Measurements from ENCODE around the gene CNTLN. TPM values are rescaled to one million over a fixed set of nuclear protein-coding genes. Genes with fewer than 3 reads are reported as not detected.

The CNTLN gene
- total and polyA plus RNA-seq, 4 donors, result 2.1 to 30.3 (median 4.0) TPM

- ATAC-seq (ENCODE audit: insufficient read depth, low FRiP score) (no peak), DNase-seq (peak; percentile 15 to 47 (median 34))
- no peak overlapping the region for H3K4me3 ChIP-seq
- WGBS, 2 donors, result 93 to 95% methylated on average over 10 of the region's 10 CpGs
- H3K36me3 ChIP-seq (ENCODE audit: control insufficient read depth in 4 of 4, insufficient read depth in 4 of 4, low read length in 4 of 4), result no peaks in the 10 kb centered on the region
- no peaks in the 10 kb centered on the region for H3K9me3 ChIP-seq (ENCODE audit: control insufficient read depth in 4 of 4, insufficient read depth in 3 of 4, low read length in 3 of 4)
- peaks cover 0 to 22% (median 0%) of the 10 kb centered on the region in 5 donors for H3K4me1 ChIP-seq (ENCODE audit: control insufficient read depth in 5 of 5, insufficient read depth in 5 of 5, low read length in 5 of 5)
- no peak for TF ChIP-seq CTCF (IDR thresholded peaks at IDR 0.05; ENCODE audit: control extremely low read depth, extremely low read depth)
- H3K27me3 ChIP-seq (ENCODE audit: control insufficient read depth in 3 of 3, insufficient read depth in 3 of 3, low read length in 2 of 3), result no peaks in the 10 kb centered on the region
- H3K9ac ChIP-seq (ENCODE audit: insufficient read depth in 1 of 2, low read length in 2 of 2), result no peak overlapping the region
- no peak overlapping the region for H3K27ac ChIP-seq (ENCODE audit: low read depth in 1 of 2, low read length in 1 of 2)
Observed at GRCh38 chr9:17322882-17323864, 188.3 kb downstream of the CNTLN start.

GRCh38 chr9:17328331-17328730 lies 193.5 kb downstream of the CNTLN start:
- peaks cover 0 to 3% (median 0%) of the 10 kb centered on the region in 4 donors for H3K36me3 ChIP-seq (ENCODE audit: control insufficient read depth in 4 of 4, insufficient read depth in 4 of 4, low read length in 4 of 4)
- H3K9ac ChIP-seq (ENCODE audit: insufficient read depth in 1 of 2, low read length in 2 of 2), result no peak overlapping the region
- DNase-seq (peak; percentile 42 to 87 (median 87)), ATAC-seq (ENCODE audit: insufficient read depth, low FRiP score) (no peak)
- H3K27me3 ChIP-seq (ENCODE audit: control insufficient read depth in 3 of 3, insufficient read depth in 3 of 3, low read length in 2 of 3), result no peaks in the 10 kb centered on the region
- no peak overlapping the region for H3K4me3 ChIP-seq
- peaks cover 0 to 30% (median 0%) of the 10 kb centered on the region in 5 donors for H3K4me1 ChIP-seq (ENCODE audit: control insufficient read depth in 5 of 5, insufficient read depth in 5 of 5, low read length in 5 of 5)
- no peak overlapping the region for H3K27ac ChIP-seq (ENCODE audit: low read depth in 1 of 2, low read length in 1 of 2)
- TF ChIP-seq CTCF (IDR thresholded peaks at IDR 0.05; ENCODE audit: control extremely low read depth, extremely low read depth), result no peak
- H3K9me3 ChIP-seq (ENCODE audit: control insufficient read depth in 4 of 4, insufficient read depth in 3 of 4, low read length in 3 of 4), result no peaks in the 10 kb centered on the region
- WGBS, 2 donors, result 86 to 92% methylated on average over 2 of the region's 2 CpGs

GRCh38 chr9:17330097-17330496 lies 195.3 kb downstream of the CNTLN start:
- H3K4me1 ChIP-seq (ENCODE audit: control insufficient read depth in 5 of 5, insufficient read depth in 5 of 5, low read length in 5 of 5), result peaks cover 0 to 23% (median 0%) of the 10 kb centered on the region in 5 donors
- TF ChIP-seq CTCF (IDR thresholded peaks at IDR 0.05; ENCODE audit: control extremely low read depth, extremely low read depth), result no peak
- no peak overlapping the region for H3K27ac ChIP-seq (ENCODE audit: low read depth in 1 of 2, low read length in 1 of 2)
- H3K4me3 ChIP-seq, result no peak overlapping the region
- peaks cover 0 to 3% (median 0%) of the 10 kb centered on the region in 4 donors for H3K36me3 ChIP-seq (ENCODE audit: control insufficient read depth in 4 of 4, insufficient read depth in 4 of 4, low read length in 4 of 4)
- no peak for DNase-seq
- ATAC-seq (ENCODE audit: insufficient read depth, low FRiP score), result no peak
- H3K9me3 ChIP-seq (ENCODE audit: control insufficient read depth in 4 of 4, insufficient read depth in 3 of 4, low read length in 3 of 4), result no peaks in the 10 kb centered on the region
- no peak overlapping the region for H3K9ac ChIP-seq (ENCODE audit: insufficient read depth in 1 of 2, low read length in 2 of 2)
- H3K27me3 ChIP-seq (ENCODE audit: control insufficient read depth in 3 of 3, insufficient read depth in 3 of 3, low read length in 2 of 3), result no peaks in the 10 kb centered on the region

All from lung (tissue), 12 donors.